Hematopoietic multipotent progenitor cell treated with erythropoietin and hydrocortisone succinate and interleukin-3 and kit ligand, for 15 days (in vitro differentiated cells): ENCODE results near the gene TLCD3A.
"Not testable (repeated sequence)": the region's sequence is repeated elsewhere in the genome, so short reads cannot be mapped to it uniquely, and the experiment has no call there.

ENCODE experiments used
- DNase-seq: peaks from one replicate; pipeline ENCODE4 v3.0.0-alpha.2; 2015; ENCODE audit warnings: low spot score

TLCD3A gene

GRCh38 chr17:708132-708531, 24.3 kb upstream of the TLCD3A start:
- DNase-seq = no peak

GRCh38 chr17:718075-718474, 14.3 kb upstream of the TLCD3A start:
- no peak for DNase-seq

- DNase-seq = no peak
These were observed 11.5 kb upstream of the TLCD3A start for GRCh38 chr17:720706-721539.

GRCh38 chr17:721540-721937, 10.9 kb upstream of the TLCD3A start:
- no peak for DNase-seq

GRCh38 chr17:725084-725483, 7.3 kb upstream of the TLCD3A start:
- no peak for DNase-seq

- no peak for DNase-seq
These were observed 6.7 kb upstream of the TLCD3A start for GRCh38 chr17:725746-726145.

GRCh38 chr17:726271-726919, 6.0 kb upstream of the TLCD3A start:
- DNase-seq = no peak

- no peak for DNase-seq
These were observed 3.5 kb upstream of the TLCD3A start for GRCh38 chr17:728911-729310.

- no peak for DNase-seq
These were observed 741 bp upstream of the TLCD3A start for GRCh38 chr17:731644-732066.

- no peak for DNase-seq
These were observed 715 bp downstream of the TLCD3A start for GRCh38 chr17:732902-733720.

- no peak for DNase-seq
These were observed 1.3 kb downstream of the TLCD3A start for GRCh38 chr17:733743-734142.

- no peak for DNase-seq
These were observed 5.2 kb downstream of the TLCD3A start for GRCh38 chr17:737561-738113.

- DNase-seq = no peak
These were observed 8.0 kb downstream of the TLCD3A start for GRCh38 chr17:740240-741017.

- no peak for DNase-seq
These were observed 9.9 kb downstream of the TLCD3A start for GRCh38 chr17:742147-742793.

- no peak for DNase-seq
These were observed 10.7 kb downstream of the TLCD3A start for GRCh38 chr17:743139-743538.

- no peak for DNase-seq
These were observed 12.5 kb downstream of the TLCD3A start for GRCh38 chr17:744937-745336.

- DNase-seq = no peak
These were observed 13.0 kb downstream of the TLCD3A start for GRCh38 chr17:745406-745805.

GRCh38 chr17:746181-746580, 13.8 kb downstream of the TLCD3A start:
- no peak for DNase-seq

- DNase-seq = no peak
These were observed 14.6 kb downstream of the TLCD3A start for GRCh38 chr17:746783-747629.

GRCh38 chr17:748604-749003, 16.2 kb downstream of the TLCD3A start:
- not testable (repeated sequence) for DNase-seq
